Measurements from ENCODE around the gene ZDHHC11.

DNA sequence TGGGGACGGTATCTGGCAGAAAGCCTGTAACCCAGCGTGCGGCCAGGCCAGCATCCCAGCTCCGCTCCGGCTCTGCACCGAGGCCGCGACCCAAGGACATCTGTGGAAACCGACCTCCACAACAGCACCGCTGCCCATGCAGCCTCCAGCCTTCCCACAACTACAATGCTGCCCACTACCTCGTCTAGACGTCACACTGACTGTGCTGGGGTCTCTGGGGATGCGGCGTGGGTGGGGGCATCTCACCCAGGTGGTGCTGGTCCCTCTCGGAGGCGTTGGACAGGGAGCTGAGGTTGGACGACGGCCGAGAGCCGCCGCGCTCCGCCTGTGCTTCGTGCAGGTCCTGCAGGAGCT, 14.4 kb upstream of the ZDHHC11 start:
- TF ChIP-seq, protein P1, sequence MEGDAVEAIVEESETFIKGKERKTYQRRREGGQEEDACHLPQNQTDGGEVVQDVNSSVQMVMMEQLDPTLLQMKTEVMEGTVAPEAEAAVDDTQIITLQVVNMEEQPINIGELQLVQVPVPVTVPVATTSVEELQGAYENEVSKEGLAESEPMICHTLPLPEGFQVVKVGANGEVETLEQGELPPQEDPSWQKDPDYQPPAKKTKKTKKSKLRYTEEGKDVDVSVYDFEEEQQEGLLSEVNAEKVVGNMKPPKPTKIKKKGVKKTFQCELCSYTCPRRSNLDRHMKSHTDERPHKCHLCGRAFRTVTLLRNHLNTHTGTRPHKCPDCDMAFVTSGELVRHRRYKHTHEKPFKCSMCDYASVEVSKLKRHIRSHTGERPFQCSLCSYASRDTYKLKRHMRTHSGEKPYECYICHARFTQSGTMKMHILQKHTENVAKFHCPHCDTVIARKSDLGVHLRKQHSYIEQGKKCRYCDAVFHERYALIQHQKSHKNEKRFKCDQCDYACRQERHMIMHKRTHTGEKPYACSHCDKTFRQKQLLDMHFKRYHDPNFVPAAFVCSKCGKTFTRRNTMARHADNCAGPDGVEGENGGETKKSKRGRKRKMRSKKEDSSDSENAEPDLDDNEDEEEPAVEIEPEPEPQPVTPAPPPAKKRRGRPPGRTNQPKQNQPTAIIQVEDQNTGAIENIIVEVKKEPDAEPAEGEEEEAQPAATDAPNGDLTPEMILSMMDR (IDR thresholded peaks at IDR 0.05), result no peak
- TF ChIP-seq POLR2A (IDR thresholded peaks at IDR 0.05), result no peak

Measured in upper lobe of left lung (tissue), 4 donors.